ENCODE measurements around the gene FAM20B.
"Not testable (repeated sequence)": the region's sequence is repeated elsewhere in the genome, so short reads cannot be mapped to it uniquely, and the experiment has no call there.

The FAM20B gene

DNA sequence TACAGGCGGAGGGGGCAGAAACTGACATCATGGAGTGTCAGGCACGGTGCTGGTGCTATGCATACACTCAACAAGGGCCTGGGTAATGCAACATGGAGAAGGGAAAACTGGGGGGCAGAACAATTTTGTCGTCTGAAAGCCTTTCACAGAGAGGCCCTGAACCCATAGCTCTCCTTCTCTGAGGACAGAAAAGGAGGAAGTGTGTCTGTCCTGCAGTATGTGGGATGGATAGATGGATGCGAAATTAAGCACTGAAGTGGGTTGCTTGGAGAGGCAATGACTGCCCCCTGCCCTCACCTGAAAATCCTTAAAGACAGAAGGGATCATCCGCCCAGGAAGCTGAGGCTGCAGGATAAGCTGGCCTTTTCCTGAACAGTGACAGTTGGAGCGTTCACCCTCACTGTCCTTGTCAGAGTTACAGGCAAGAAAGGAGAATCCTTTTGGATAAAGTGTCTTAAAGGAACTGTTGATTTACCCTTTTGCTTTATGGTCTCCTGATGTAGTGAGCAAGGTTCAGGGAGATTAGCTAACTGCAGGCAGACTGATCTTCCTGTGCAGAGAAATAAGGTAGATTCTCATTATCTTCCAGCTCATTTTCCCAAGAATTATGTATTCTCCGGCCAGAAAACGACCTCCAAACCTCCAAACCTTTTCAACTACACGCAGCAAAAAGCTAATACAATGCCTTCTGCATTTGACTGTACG is 1.6 kb upstream of the FAM20B start:
- DNase-seq, result no peak

- DNase-seq, result peak; percentile 73
Observed at GRCh38 chr1:179025975-179026812, 500 bp downstream of the FAM20B start.

DNA sequence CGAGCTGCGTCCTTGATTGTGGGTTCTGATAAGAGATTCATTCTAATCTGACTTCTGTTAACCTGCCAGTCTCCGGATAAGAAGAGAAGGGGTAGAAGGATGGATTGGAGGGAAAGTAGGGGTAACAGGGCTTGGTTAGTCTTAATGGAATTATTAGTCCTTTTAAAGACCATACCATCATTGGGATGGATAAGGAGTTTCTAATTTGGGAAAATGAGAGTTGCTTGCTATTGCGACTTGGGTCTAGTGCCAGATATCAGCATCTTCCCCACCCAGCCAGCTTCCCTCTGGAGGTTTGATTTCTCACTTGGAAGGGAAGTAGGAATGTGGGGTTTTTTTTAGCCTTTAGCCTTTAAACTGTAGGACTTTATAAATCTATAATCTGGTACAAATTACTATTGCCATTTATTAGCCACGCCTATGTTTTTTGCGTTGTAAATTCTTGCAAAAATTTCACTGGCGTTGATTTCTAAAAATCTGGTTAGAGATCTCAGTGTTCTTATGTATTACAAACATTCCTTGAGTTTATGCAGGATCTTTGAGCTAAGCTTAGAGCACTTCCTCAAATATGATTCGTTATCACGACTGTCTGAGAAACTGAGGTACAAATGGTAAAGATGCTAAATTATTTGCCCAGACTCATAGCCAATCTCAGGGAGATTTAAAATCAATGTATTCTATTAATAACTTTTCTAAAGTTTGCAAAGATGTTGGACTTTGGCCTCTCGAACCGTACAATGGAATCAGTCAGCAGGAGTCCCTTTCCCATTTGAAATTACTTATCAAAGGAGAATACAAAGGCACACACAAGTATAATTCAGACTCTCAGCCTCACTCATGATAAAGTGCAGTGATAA is 1.3 kb downstream of the FAM20B start:
- DNase-seq, result no peak

GRCh38 chr1:179029321-179029759 is 3.6 kb downstream of the FAM20B start:
- no peak for DNase-seq

GRCh38 chr1:179030130-179030529 is 4.4 kb downstream of the FAM20B start:
- no peak for DNase-seq

- DNase-seq, result no peak
Observed at GRCh38 chr1:179030683-179031082, 5.0 kb downstream of the FAM20B start.

DNA sequence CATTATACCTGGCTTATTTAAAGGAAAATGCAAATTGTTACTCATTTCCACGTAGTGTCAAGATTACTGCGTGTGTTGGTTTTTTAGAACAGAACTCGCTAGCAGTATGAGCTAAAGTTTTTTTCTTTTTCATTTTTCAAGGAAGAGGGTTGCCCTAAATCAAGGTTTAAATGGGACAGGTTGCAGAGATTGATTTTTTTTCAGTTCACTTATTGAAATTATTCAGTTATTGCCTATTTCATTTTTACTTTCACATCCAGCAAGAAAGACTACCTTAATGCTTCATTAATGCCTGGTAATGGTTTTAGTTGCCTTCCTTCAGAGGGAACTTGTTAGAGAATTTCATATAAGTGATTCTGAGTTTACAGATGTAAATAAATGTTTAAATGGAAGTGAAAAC is 5.6 kb downstream of the FAM20B start:
- DNase-seq, result no peak

- no peak for DNase-seq
Observed at GRCh38 chr1:179031855-179032513, 6.3 kb downstream of the FAM20B start.

- no peak for DNase-seq
Observed at GRCh38 chr1:179034720-179035119, 9.0 kb downstream of the FAM20B start.

DNA sequence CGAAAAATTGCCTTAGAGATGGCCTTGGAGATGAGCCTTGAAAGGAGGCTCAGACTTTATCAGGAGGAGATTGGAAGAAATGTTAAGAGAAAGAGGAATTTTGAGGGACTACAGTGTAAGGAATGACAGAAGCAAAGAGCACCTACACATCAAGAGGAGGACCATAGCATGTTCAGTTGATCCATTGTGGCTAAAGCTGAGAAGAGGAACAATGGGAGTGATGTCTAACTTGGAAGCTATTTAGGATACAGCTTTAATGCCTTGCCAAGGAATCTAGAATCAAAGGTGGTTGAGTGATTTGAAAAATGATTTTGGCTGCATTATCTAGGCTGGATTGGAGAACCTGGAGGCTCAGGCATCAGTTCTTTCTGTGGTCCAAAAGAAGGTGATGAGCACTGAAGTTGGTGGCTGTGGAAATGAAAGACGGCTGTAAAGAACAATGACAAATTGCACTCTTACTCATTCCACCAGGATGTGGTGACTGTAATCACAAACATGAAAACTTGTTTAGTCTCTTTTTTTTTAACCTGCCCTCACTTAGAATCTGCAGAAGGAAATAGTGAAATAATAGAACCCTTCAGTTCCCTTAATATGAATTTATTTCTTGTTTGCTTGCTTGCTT is 11.3 kb downstream of the FAM20B start:
- no peak for DNase-seq

DNA sequence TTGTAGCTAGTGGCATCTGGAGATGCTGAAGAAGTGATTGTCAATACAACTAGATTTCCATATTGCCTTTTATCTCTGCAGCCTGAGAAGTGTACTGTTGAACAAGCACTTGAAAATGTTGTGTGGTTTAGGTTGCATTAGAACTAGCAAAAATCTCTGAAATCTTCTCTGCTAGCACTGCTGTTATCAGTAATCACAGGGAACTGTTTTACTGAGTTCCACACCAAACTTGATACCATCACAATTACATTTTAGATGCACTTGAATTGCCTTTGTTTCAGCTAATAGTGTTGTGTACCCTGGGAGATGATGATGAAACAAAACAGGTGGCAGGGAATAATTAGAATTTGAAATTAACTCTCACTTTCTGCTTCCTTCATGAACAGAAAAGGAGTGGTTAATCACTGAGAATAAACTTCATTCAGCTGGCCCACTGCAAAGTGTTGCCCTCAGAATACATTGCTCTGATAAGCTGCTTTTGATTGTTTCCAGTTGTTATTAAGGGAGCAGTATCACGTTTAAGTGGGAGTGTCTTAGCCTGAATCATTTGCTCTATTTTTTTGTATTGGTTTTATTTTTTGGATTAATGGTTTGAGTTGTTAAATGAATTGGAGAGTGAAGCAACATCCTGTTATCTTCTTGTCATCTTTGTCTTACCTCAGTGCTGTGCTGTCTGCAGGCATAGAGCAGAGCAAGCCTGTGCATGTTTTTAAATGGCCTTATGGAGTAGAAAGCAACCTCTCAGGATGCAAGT is 13.0 kb downstream of the FAM20B start:
- no peak for DNase-seq

GRCh38 chr1:179039502-179040174 is 13.9 kb downstream of the FAM20B start:
- not testable (repeated sequence) for DNase-seq

- not testable (repeated sequence) for DNase-seq
Observed at GRCh38 chr1:179040175-179040551, 14.5 kb downstream of the FAM20B start.

DNA sequence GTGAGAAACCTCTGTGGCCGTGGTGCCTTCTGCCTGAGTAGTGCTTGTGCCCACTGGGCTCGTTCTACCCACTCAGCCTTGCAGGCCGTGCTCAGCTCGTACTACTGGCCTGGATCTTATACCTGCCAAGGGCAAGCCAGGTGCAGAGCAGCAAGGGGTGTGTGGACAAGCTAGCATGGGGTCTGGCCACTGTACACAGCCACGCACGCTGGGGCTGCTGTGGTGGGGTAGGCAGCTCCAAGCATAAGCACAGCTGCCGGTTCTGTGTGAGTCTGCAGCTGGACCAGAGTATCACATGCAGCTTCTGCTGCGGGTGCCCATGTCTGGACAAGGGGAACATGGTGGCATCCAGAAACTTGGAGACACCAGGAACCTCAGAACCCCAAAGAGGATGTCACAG is 16.4 kb downstream of the FAM20B start:
- no peak for DNase-seq

- DNase-seq, result no peak
Observed at GRCh38 chr1:179042700-179043099, 17.0 kb downstream of the FAM20B start.

- no peak for DNase-seq
Observed at GRCh38 chr1:179043266-179043665, 17.6 kb downstream of the FAM20B start.

DNA sequence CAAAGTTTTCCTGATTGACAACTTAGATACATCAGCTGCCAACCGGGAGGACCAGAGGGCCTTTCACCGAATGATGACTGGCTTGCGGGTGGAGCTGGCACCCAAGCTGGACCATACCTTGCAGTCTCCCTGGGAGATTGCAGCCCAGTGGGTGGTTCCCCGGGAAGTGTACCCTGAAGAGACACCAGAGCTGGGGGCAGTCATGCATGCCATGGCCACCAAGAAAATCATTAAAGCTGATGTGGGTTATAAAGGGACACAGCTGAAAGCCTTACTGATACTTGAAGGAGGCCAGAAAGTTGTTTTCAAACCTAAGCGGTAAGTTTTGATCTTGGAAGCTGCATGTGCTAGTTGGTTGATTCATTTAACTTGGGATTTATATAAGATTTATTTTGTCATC is 18.2 kb downstream of the FAM20B start:
- DNase-seq, result no peak

GRCh38 chr1:179046808-179047635 is 21.3 kb downstream of the FAM20B start:
- no peak for DNase-seq

DNA sequence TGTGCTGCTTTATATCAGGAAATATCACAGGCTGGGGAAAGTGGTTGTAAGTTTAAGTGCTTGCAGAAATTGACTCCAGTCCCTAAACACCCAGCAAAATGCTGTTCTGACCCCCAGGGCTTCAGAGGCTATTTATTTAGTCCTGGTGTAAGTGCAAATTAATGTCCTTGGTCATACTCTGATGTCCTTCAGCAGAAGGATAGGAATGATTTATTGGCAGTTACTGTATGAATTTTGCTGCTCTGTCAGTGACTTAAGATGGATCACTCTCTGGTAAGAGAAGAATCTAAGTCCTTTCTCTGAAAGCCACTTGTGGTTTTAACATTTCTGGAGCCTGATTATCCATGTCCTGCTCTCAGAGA is 21.9 kb downstream of the FAM20B start:
- DNase-seq, result no peak

All from NCI-H1105 treated with DMSO at 0.1 percent for 48 hours (cell line).